ENCODE results near the gene MAS1L.

The MAS1L gene, protein sequence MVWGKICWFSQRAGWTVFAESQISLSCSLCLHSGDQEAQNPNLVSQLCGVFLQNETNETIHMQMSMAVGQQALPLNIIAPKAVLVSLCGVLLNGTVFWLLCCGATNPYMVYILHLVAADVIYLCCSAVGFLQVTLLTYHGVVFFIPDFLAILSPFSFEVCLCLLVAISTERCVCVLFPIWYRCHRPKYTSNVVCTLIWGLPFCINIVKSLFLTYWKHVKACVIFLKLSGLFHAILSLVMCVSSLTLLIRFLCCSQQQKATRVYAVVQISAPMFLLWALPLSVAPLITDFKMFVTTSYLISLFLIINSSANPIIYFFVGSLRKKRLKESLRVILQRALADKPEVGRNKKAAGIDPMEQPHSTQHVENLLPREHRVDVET

DNA sequence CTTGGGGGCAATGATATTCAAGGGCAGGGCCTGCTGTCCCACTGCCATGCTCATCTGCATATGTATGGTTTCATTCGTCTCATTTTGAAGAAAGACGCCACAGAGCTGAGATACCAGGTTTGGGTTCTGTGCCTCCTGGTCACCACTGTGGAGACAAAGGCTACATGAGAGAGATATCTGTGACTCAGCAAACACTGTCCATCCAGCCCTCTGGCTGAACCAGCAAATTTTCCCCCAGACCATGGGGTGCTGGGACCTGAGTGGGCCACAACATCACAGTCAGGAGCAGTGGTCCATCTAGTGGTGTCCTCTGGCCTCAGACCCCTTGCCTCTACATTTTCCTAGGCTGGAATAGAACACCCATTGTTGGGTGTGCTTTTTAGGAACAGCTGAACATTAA is at the start of gene MAS1L:
Gene MAS1L (minus strand): TSS at position 297 of the 400 bp plus-strand sequence. CDS start 54 bp downstream, at position 243.
- DNase-seq (ENCODE audit: low spot score), result no peak

DNA sequence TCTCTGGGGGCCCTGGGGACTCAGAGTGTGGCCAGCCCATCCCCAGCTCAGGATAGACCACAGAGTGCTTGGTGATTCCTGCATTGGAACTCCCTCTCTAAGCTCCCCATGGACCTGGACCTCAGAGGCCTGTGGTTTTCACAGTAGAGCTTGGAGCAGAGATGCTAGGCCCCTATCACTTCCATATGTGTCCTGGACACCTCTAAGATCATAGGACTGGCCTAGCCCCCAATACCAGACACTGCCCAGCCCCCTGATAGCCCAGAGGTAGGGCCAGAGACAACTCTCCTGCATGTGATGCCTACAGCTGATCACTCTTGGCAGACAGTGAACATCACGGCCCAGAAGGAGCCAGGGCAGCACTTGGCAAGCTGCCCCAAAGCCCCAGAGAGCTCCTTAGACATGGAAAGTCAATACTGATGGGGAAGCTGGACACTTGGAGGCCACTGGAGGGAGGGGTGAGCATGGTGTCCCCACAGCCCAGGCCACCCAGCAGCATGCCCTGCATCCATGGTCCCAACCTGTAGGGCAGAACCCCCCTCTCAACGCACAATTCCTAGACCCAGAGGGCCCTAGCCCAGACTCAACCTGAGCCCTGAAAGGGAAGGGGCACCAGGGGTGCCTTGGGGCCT is 44.7 kb upstream of the MAS1L start:
- DNase-seq (ENCODE audit: low spot score), result no peak

DNA sequence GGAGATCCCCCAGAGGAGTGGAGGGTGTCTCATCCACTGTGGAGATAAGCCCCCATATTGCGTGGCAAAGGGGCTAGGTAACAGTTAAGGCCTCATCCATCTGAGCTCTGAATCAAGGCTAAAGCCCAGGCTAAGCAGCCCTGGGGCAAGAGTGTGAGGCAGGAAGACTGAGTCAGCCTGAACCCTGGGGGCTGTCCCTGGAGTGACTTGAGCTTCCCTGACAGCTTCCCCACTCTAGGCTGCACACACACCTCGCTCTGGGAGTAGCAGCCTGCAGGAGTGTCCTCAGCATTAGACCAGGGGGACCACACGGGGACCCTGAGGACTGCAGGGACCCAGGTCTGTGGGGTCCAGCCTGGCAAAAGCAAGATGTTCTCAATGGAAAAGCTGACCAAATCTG is 43.9 kb upstream of the MAS1L start:
- DNase-seq (ENCODE audit: low spot score), result no peak

DNA sequence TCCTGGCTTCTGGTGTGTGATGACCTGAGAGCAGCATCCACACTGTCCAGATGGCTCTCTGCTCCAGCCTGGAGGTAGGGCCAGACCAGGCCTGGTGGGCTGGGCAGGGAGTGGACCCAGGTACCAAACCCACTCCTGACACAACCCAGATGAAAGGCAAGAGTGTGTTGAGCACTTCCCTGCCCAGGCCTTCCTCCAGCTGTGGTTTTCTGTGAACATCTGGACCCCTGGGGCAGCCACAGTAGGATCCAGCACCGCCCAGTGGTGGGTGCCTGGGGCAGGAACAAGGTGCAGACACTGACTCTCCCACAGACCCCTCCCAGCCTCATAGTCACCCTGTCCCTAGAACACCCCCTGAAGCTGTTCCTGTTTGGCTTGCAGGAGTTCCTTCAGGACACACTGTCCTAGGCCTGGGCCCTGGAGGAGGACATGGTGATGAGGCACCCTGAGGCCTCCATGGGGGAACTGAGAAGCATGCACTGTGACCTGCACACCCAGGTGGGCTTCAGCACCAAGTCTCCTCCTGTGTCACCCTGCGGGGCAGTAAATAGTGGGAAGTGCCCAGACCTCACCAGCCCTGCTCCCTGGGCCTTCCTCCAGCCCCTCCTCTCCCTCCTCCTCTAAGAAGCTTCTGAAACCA is 43.0 kb upstream of the MAS1L start:
- no peak for DNase-seq (ENCODE audit: low spot score)

DNA sequence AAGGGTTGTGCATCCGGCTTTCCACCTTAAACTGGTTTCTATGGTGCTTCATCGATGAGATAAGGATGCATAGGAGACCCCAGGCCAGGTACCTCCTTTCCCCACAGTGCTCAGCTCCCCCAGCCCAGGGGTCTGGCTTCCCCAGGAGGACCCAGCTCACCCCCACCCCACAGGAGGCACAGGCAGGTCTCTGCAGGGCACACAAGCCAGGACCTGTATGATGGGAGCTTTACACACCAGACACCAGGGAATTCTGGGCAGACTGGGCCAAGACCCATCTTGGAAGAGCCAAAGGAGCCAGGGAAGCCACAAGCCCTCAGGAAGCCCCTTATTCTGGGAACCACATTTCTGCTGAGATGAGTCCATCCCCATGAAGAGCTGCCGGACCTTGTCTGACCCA is 42.2 kb upstream of the MAS1L start:
- no peak for DNase-seq (ENCODE audit: low spot score)

DNA sequence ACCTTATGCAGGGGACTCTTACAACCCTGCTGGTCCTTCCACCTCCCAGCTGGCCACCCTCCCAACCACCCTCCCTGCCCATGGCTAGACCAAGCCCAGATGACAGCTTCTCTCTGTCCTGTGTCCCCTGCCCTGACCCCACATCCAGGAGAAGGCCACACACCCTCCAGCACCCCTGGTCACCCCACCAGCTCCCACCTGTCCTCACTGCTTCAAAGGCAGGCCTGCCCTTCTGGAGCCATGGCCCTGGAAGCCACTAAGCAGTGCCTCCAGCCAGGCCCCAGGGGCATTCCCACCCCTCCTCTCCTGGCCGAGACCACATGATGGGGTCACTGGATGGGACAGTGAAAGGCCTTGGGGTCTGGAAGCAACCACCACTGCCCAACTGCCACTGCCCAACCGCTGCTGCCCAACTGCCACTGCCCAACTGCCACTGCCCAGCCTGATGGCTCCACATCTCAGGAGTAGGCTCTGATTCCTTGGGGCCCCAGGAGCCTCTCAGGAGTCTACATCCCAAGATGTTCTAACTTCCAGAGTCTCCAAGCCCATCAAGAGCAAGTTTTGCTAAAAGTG is 41.3 kb upstream of the MAS1L start:
- no peak for DNase-seq (ENCODE audit: low spot score)

DNA sequence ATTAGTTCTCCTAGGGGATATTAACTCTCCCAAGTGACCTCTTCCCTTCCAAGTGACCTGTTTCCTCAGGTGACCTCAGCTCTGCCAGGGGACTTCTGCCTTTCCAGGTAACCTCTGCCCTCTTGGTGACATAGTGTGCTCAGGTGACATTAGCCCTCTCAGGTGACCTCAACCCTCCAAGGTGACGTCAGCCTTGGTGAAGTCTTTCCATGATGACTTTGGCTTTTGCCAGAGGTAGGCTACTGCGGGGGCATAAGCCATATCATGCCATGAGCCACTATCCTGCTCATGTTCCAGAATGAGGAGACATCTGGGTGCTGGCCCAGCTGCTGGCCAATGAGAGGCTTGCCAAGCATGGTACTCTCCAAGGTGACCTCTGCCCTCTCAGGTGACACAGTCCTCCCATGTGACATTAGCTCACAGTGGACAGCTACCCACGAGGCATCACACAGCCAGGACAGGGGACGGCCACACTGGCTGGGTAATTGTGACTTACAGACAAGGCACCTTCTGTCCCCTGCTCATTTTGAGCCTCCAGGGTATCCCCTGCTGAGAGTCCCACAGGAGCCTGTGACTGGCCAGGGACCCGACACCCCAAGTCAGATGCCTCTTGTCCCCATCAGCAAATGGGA is 40.7 kb upstream of the MAS1L start:
- DNase-seq (ENCODE audit: low spot score), result no peak

DNA sequence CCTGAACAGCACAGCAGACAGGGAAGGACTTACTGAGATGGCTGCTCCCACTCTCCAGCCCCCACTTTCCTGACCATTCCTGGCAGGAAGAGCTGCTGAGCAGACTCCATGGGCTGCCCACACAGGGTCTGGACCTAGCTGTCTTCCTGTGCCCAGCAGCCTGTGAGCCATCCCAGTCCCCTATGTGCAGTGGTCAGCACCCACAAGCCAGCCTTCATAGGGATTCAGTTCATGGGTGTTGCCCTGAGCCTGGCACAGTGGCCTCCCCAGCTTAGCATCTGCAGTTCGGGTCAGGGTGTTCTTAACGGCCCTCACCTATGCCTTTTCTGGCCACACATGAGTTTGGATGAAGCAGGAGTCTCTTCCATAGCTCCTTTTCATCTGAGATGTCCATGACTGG is 39.8 kb upstream of the MAS1L start:
- no peak for DNase-seq (ENCODE audit: low spot score)

DNA sequence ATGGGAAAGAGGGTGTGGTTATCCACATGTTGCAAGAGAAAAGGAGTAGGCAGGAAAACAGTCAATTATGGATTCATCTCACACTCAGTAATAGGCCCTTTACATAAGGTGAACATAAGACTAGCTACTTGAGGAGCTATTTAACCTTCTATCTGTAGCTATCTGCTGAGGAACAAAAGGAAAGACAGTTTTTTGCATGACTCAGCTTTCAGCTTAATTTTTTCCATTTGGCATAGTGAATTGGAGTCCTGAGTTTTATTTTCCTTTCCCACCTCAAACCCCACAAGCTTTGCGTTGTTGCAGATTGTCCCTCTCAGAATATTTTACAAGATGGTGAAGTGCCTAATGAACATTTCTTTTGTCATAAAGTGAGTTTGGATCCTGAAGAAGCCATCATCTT is 39.4 kb upstream of the MAS1L start:
- no peak for DNase-seq (ENCODE audit: low spot score)

DNA sequence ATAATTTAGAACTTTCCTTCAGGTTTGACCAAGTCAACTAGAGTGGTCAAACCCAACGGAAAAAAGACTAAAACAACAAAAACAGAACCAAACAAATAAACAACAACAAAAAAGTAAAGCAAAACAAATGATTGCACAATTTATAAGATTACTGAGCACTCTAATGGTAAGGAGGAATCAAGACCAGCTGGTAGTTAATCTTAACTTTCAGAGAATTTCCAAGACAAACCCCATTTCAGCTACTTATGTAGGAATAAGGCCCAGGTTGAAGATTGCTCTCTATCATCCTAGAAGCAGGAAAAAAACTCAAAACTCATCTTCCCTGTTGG is 37.5 kb upstream of the MAS1L start:
- DNase-seq (ENCODE audit: low spot score), result no peak

DNA sequence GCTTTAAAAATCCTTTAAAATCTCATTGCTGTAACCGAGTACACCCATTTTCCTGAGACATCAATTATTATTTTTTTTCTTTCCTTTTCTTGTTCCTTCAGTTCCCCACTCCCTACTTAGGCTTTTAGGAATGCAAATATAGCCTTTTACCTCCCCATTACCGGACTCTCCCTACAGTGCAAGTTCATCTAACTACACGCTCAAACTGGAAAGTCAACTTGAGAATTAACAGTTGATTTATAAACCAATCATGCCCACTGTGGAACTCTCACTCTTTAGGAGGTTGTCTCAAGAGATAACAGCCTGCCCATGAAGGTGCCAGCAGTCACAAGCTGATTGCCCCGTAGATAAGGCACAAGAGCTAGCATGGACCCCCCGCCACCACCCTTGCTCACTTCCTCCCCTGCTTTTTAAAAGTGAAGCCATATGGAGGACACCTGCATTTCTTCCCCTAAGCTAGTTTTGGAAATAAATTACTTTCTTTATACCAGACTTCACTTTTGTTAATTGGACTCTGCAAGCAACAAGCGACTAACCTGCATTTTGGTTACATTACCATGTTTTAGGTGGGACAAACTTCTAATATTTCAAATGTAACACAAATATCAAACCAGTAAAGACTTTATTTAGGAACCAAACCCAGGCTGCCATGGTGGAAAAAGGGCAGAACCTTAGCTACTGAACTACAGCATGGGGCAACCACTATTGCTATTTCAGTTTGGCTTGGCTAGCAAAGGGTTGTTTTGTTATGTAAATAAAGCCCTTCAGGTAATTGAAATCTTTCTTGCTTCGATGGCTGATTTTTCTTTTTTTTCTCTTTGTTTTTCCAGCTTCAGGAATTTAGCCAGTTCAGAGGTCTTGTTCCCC is 36.9 kb upstream of the MAS1L start:
- no peak for DNase-seq (ENCODE audit: low spot score)

DNA sequence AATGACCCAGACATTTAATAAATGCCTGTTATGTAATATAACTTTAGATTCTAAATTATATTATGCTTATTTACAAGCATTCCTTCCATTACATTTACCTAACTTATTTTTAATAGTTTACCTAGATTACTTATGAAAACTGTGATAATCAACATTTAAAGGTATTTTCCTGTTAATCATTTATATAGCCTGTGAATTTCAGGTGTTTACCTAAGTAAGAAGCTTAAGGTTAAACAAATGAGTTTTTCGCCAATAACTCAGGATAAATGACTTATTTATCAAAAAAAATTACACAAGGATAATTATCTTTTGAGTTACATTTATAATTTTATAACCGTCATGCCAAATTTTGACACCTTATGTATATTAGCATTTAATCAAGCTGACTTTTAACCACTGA is 36.3 kb upstream of the MAS1L start:
- no peak for DNase-seq (ENCODE audit: low spot score)

DNA sequence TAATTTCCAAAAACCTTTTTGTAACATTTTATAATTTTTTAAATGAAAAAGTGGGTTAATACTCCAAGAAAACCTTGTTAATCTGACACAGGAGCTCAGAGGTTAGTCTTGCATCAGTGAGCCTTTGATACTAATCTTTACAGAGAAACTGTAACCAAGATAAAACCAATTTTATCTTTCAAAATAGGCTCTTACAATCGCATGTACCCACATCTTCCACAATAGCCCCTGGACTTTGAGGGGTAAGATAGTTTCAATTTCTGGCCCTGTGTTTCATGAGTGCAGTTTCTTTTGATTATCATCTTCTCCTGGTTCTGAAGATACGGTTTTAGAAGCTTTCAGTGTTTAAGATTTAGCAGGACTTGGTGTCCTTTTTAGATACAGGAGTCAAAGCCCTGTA is 34.5 kb upstream of the MAS1L start:
- DNase-seq (ENCODE audit: low spot score), result no peak

DNA sequence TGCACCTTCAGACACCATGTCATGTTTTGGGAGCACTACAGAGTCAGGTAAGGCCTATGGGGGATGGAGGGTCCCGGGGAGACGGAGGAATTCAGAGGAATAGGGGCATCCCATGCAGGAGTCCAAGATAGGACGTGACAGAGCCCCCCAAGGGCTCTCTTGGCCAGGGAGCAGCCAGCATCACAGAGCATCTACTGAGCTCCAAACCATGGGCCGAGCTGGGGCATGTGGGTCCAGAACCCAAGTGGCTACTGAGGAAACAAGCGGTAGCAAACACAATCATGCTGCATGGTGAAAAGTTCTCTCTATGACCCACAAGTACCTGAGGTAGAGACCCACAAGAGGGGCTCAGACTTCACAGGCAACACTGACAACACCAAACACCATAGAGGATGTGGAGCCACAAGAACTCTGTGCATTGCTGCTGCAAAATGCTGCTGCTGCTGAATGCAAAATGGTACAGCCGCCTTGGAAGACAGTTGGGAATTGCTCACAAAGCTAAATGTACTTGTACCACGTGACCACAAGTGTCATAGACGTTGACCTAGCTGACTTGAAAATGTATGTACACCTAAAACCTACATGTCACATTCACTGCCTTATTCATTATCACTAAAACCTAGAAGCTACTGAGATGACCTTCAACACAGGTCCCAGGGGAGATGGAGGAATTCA is 33.4 kb upstream of the MAS1L start:
- DNase-seq (ENCODE audit: low spot score), result no peak

DNA sequence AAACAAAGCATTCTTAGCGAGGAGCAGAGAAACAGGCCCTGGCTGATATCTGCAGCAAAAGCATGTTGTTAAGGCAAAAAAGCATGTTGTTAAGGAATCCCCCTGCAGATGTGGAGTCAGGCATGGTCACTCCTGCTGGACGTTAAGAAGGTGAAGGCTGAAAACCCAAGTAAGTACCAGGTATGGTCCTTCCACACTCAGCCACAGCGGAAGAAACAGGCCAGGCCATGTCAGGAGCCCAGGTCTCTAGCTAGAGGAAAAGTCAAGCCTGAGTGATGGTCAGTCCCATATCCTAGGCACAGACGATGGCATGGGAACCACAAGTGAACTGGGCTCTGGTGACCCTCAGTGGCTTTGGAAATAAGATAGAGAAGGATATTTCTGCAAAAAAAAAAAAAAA is 32.5 kb upstream of the MAS1L start:
- DNase-seq (ENCODE audit: low spot score), result no peak

DNA sequence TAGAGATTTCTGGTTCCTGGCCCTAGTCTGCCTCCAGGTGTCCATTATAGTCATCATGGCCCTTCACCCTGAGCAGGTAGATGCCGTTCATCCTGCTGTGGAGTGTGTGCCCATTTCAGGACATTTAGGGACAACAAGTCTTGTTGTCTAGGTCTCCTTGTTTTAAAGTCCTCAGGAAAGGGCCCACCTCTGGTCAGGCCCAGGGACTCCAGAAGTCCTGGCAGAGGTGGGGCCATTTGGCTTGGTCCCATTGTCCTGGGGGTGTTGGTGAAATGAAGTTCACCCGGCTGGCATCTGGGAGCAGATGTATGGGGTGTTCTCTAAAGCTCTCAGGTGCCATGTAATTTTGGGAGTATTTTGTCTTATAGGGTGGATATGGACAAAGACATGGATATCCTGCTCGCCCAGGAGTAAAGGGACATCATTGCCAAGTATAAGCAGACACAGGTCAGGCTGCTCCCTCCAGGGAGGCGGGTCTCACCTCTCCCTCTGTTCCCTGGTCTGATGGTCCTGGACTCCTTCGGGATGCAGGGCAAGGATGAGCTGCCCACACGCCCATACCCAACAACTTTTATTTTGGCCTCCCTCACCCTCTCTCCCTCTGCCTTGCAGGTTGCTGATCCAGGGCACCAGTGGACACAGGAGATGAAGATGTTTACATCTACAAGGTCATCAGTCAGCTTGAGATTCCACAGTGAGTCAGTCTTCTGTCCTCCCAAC is 31.7 kb upstream of the MAS1L start:
- DNase-seq (ENCODE audit: low spot score), result no peak

DNA sequence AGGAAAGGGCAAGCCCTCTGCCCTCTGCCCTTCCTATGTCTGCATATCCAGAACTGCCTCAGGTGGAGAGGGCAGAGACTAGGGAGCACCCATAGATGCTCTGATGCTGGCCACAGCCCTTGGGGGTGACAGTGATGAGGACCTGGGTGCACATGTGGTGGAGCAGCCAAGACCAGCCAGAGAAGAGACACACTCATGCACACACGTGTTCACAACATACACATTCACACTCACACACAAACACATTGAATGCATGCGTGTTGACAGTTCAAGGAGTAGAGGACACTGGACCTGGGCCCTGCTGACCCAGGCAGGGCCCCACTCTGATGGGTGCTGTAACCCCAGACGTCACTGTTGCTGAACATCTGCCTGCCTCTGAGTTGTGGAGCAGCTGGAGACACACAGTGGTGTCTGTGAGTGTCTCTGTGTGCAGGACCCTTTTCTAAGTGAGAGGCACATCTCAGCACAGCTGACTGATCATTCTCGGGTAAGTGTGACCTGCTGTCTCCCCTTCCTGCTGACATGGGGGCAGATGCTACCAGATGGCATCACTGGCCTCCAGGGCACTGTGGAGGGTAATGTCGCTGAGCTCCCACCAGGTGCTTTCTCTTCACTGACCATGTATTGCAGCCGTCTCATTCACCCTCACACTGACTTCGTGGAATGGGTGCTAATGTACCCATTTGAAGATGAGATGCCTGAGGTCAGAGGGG is 30.1 kb upstream of the MAS1L start:
- no peak for DNase-seq (ENCODE audit: low spot score)

DNA sequence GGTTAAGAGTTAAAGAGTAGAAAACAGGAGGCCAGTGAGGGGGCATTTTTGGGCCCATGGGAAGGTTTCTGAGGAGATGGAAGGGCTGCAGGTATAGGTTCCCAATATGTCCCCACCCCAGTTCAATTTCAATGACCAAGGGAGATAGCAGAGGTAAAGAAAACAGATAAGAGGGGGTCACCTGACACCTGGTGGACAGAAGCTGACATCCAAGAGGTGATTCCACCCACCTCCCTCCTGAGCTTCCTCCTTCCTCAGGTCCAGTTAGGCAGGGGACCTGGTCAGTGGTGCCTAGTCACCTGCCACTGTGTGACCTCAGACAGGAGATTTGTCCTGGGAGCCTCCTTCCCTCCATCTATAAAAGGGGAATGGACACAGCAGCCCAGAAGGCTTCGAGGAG is 29.5 kb upstream of the MAS1L start:
- no peak for DNase-seq (ENCODE audit: low spot score)

DNA sequence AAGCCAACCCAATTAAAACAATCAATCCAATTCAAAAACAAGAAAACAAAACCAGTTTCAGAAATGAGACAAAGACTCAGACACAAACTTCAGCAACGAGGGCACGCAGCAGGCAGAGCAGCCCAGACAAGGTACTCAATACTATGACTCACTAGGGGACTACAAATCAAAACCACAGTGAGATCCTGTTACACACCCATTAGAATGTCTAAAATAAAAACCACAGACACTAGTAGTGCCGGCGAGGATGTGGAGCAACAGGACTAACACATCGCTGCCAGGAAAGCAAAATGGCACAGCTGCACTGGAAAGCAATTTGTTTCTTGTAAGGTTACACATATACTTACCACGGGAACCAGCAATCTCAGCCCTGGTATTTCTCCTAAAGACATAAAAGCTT is 28.4 kb upstream of the MAS1L start:
- DNase-seq (ENCODE audit: low spot score), result no peak
